Astrocyte (in vitro differentiated cells and primary cell): ENCODE results near the gene TAF9. TPM values are rescaled to one million over a fixed set of nuclear protein-coding genes. Genes with fewer than 3 reads are reported as not detected.
"Not testable (repeated sequence)": the region's sequence is repeated elsewhere in the genome, so short reads cannot be mapped to it uniquely, and the experiment has no call there.

Source experiments
- DNase-seq: peaks from one replicate; pipeline ENCODE4 v3.0.0-alpha.2; 2010; ENCODE audit warnings: low read depth
- FAIRE-seq: peaks from 2 replicates; lab custom pipeline; 2011; peaks lifted over from hg19 to GRCh38; lab: Jason Lieb, UNC
- H2AFZ ChIP-seq: 2 replicates; pipeline ENCODE4 v1.6.0; 2012; ENCODE audit warnings: low read depth, low read length, inconsistent platforms
- H3K27ac ChIP-seq: 2 replicates; pipeline ENCODE4 v1.5.1; 2011; ENCODE audit warnings: low read depth, low read length, inconsistent platforms
- H3K27me3 ChIP-seq: 2 replicates; pipeline ENCODE4 v1.6.0; 2011; ENCODE audit warnings: low read length, inconsistent platforms; ENCODE audit not compliant: insufficient read depth
- H3K36me3 ChIP-seq: 2 replicates; pipeline ENCODE4 v1.5.1; 2011; ENCODE audit warnings: low read length, inconsistent platforms; ENCODE audit not compliant: insufficient read depth
- H3K4me1 ChIP-seq: 2 replicates; pipeline ENCODE4 v1.5.1; 2011; ENCODE audit warnings: low read length, inconsistent platforms; ENCODE audit not compliant: insufficient read depth
- H3K4me2 ChIP-seq: 2 replicates; pipeline ENCODE4 v1.6.0; 2012; ENCODE audit warnings: low read length, inconsistent platforms
- H3K4me3 ChIP-seq: 2 replicates; pipeline ENCODE4 v1.5.1; 2011; ENCODE audit warnings: low read depth, mild to moderate bottlenecking, low read length, inconsistent platforms; ENCODE audit not compliant: insufficient read depth
- H3K79me2 ChIP-seq: 2 replicates; pipeline ENCODE4 v1.6.0; 2012; ENCODE audit warnings: mild to moderate bottlenecking, low read length, inconsistent platforms; ENCODE audit not compliant: insufficient read depth
- H3K9ac ChIP-seq: 2 replicates; pipeline ENCODE4 v1.6.0; 2012; ENCODE audit warnings: mild to moderate bottlenecking, low read length, inconsistent platforms
- H3K9me3 ChIP-seq: 2 replicates; pipeline ENCODE4 v1.5.1; 2012; ENCODE audit warnings: low read depth, mild to moderate bottlenecking, low read length, inconsistent platforms; ENCODE audit not compliant: insufficient read depth
- H4K20me1 ChIP-seq: 2 replicates; pipeline ENCODE4 v1.6.0; 2012; ENCODE audit warnings: low read length, inconsistent platforms; ENCODE audit not compliant: insufficient read depth
- H3K27ac Mint-ChIP-seq: one replicate; pipeline ENCODE4 v1.8.0; 2021; ENCODE audit warnings: mild to moderate bottlenecking, mixed read lengths; ENCODE audit not compliant: unreplicated experiment
- H3K27me3 Mint-ChIP-seq: one replicate; pipeline ENCODE4 v1.8.0; 2021; ENCODE audit warnings: low read depth, mixed read lengths; ENCODE audit not compliant: unreplicated experiment
- H3K36me3 Mint-ChIP-seq: one replicate; pipeline ENCODE4 v1.8.0; 2021; ENCODE audit warnings: low read depth, mixed read lengths; ENCODE audit not compliant: unreplicated experiment
- H3K4me1 Mint-ChIP-seq: one replicate; pipeline ENCODE4 v1.8.0; 2021; ENCODE audit warnings: low read depth, mixed read lengths; ENCODE audit not compliant: unreplicated experiment
- H3K4me3 Mint-ChIP-seq: one replicate; pipeline ENCODE4 v1.8.0; 2021; ENCODE audit warnings: mild to moderate bottlenecking, moderate library complexity, mixed read lengths; ENCODE audit not compliant: unreplicated experiment
- H3K9me3 Mint-ChIP-seq: one replicate; pipeline ENCODE4 v1.8.0; 2021; ENCODE audit warnings: mild to moderate bottlenecking, mixed read lengths; ENCODE audit not compliant: unreplicated experiment
- EZH2 ChIP-seq: IDR thresholded peaks from 2 replicates; pipeline ENCODE4 v1.6.1; 2012; ENCODE audit warnings: mild to moderate bottlenecking, low read length, inconsistent platforms; ENCODE audit not compliant: insufficient read depth
- total RNA-seq: library from RNA; stranded (reverse); gene quantifications from 2 replicates; pipeline ENCODE4 v1.2.1, GENCODE V29; 2021
- TF ChIP-seq, protein P1 (sequence below): IDR thresholded peaks from 2 replicates; pipeline ENCODE4 v1.5.1; 2011; ENCODE audit warnings: low read depth, mild to moderate bottlenecking, inconsistent platforms, low read length, moderate library complexity; ENCODE audit not compliant: insufficient read depth

Gene TAF9
- total RNA-seq, 1 donor from 2014 or later = 92.7 TPM

GRCh38 chr5:69334793-69335268 is 34.5 kb downstream of the TAF9 start:
- H2AFZ ChIP-seq = peak overlapping the region; percentile 63
- H3K27ac ChIP-seq = no peak overlapping the region
- FAIRE-seq (no peak), DNase-seq (peak; percentile 58)
- H3K9ac ChIP-seq = peak overlapping the region; percentile 38
- H4K20me1 ChIP-seq = no peaks in the 10 kb centered on the region
- peaks cover 2% of the 10 kb centered on the region for H3K27me3 Mint-ChIP-seq
- H3K36me3 ChIP-seq = no peaks in the 10 kb centered on the region
- H3K4me3 ChIP-seq = no peak overlapping the region
- H3K79me2 ChIP-seq = no peaks in the 10 kb centered on the region
- TF ChIP-seq, protein P1, sequence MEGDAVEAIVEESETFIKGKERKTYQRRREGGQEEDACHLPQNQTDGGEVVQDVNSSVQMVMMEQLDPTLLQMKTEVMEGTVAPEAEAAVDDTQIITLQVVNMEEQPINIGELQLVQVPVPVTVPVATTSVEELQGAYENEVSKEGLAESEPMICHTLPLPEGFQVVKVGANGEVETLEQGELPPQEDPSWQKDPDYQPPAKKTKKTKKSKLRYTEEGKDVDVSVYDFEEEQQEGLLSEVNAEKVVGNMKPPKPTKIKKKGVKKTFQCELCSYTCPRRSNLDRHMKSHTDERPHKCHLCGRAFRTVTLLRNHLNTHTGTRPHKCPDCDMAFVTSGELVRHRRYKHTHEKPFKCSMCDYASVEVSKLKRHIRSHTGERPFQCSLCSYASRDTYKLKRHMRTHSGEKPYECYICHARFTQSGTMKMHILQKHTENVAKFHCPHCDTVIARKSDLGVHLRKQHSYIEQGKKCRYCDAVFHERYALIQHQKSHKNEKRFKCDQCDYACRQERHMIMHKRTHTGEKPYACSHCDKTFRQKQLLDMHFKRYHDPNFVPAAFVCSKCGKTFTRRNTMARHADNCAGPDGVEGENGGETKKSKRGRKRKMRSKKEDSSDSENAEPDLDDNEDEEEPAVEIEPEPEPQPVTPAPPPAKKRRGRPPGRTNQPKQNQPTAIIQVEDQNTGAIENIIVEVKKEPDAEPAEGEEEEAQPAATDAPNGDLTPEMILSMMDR = peak; percentile 56
- TF ChIP-seq EZH2 = no peak
- peak overlapping the region; percentile 67 for H3K4me2 ChIP-seq
- no peaks in the 10 kb centered on the region for H3K9me3 ChIP-seq
- H3K36me3 Mint-ChIP-seq = no peaks in the 10 kb centered on the region
- no peak overlapping the region for H3K27ac Mint-ChIP-seq
- H3K4me1 ChIP-seq = peaks cover 3% of the 10 kb centered on the region
- peaks cover 3% of the 10 kb centered on the region for H3K4me1 Mint-ChIP-seq
- H3K27me3 ChIP-seq = no peaks in the 10 kb centered on the region
- no peaks in the 10 kb centered on the region for H3K9me3 Mint-ChIP-seq
- H3K4me3 Mint-ChIP-seq = no peak overlapping the region

GRCh38 chr5:69333668-69334315 is 35.5 kb downstream of the TAF9 start:
- not testable (repeated sequence) for FAIRE-seq, H3K4me3 ChIP-seq, H3K4me3 Mint-ChIP-seq

GRCh38 chr5:69331528-69332445 is 37.5 kb downstream of the TAF9 start:
- DNase-seq (no peak), FAIRE-seq (no peak)
- Histone ChIP-seq H3K4me1 (peaks cover 3% of the 10 kb centered on the region), H3K79me2 (no peaks in the 10 kb centered on the region), H3K36me3 (no peaks in the 10 kb centered on the region), H2AFZ (peak overlapping the region; percentile 98), H3K9ac (peak overlapping the region; percentile 66), H3K4me2 (peak overlapping the region; percentile 93), H3K4me3 (peak overlapping the region; percentile 65), H3K27me3 (no peaks in the 10 kb centered on the region), H3K9me3 (no peaks in the 10 kb centered on the region), H4K20me1 (no peaks in the 10 kb centered on the region), H3K27ac (no peak overlapping the region)
- Mint-ChIP-seq H3K4me1 (peaks cover 4% of the 10 kb centered on the region), H3K27me3 (peaks cover 2% of the 10 kb centered on the region), H3K9me3 (no peaks in the 10 kb centered on the region), H3K27ac (no peak overlapping the region), H3K36me3 (no peaks in the 10 kb centered on the region), H3K4me3 (no peak overlapping the region)
- no peak for TF ChIP-seq EZH2
- TF ChIP-seq, protein P1 = no peak

More at GRCh38 chr5:69333668-69334315, 35.5 kb downstream of the TAF9 start:
- H3K4me1 Mint-ChIP-seq, H3K79me2 ChIP-seq, H3K27ac Mint-ChIP-seq, H3K27me3 Mint-ChIP-seq, H3K4me1 ChIP-seq, H2AFZ ChIP-seq, H3K27ac ChIP-seq, H3K9me3 Mint-ChIP-seq, H3K4me2 ChIP-seq, DNase-seq, H3K27me3 ChIP-seq, H3K9ac ChIP-seq, H4K20me1 ChIP-seq, H3K36me3 ChIP-seq, H3K9me3 ChIP-seq, H3K36me3 Mint-ChIP-seq: not testable (repeated sequence)
